CD4-positive, alpha-beta T cell (primary cell): ENCODE measurements around the gene RCOR3. TPM values are rescaled to one million over a fixed set of nuclear protein-coding genes. Genes with fewer than 3 reads are reported as not detected.

Experiments used
- ATAC-seq: fragments of 200-7000 bp; cut with Tn5 transposase; one replicate; pipeline ENCODE4 v1.10.0; 2022; ENCODE audit warnings: mild to moderate bottlenecking; ENCODE audit not compliant: poor library complexity
- CTCF ChIA-PET: fragments of 350-600 bp; sonication (Branson Sonifier 250); formaldehyde crosslinking; loops from one replicate; lab custom pipeline; 2021; ENCODE audit warnings: antibody characterized with exemption, inconsistent platforms; lab: Charles Lee
- POLR2A ChIA-PET: fragments of 350-600 bp; sonication (Branson Sonifier 250); formaldehyde crosslinking; loops from one replicate; lab custom pipeline; 2021; ENCODE audit warnings: antibody characterized with exemption, inconsistent platforms; lab: Charles Lee
- DNase-seq, 14 experiments: peaks; one replicate each; pipeline ENCODE4 v3.0.0-alpha.2; 2013 to 2020; ENCODE audit warnings: mixed read lengths in 2 of 14
- H3K27ac ChIP-seq, 2 donors: one replicate each; pipeline versions ENCODE4 v1.5.1 to v1.7.0; 2013; ENCODE audit warnings: low read length in 2 of 2, low read depth in 1 of 2, mild to moderate bottlenecking in 1 of 2
- H3K27me3 ChIP-seq, 2 experiments: 1 replicate in 1 of 2; 2 replicates in 1 of 2; pipeline versions ENCODE4 v1.6.1 to v1.7.0; 2013; ENCODE audit warnings: low read length in 2 of 2, control low read depth in 1 of 2, mild to moderate bottlenecking in 1 of 2, moderate library complexity in 1 of 2; ENCODE audit not compliant: insufficient read depth in 2 of 2, control insufficient read depth in 1 of 2
- H3K36me3 ChIP-seq: one replicate; pipeline ENCODE4 v1.6.1; 2013; ENCODE audit warnings: low read length, control low read depth; ENCODE audit not compliant: insufficient read depth
- H3K4me1 ChIP-seq: one replicate; pipeline ENCODE4 v1.6.1; 2013; ENCODE audit warnings: low read length, control low read depth; ENCODE audit not compliant: insufficient read depth
- H3K4me3 ChIP-seq: one replicate; pipeline ENCODE4 v1.5.1; 2013; ENCODE audit warnings: mild to moderate bottlenecking, low read length, moderate library complexity
- H3K9me3 ChIP-seq, 2 experiments: 1 replicate in 1 of 2; 2 replicates in 1 of 2; pipeline versions ENCODE4 v1.6.1 to v1.7.0; 2013; ENCODE audit warnings: low read length in 2 of 2, mild to moderate bottlenecking in 2 of 2, control low read depth in 1 of 2, moderate library complexity in 1 of 2; ENCODE audit not compliant: control insufficient read depth in 1 of 2, insufficient read depth in 1 of 2
- H3K27ac Mint-ChIP-seq: one replicate; pipeline ENCODE4 v1.8.0; 2020; ENCODE audit warnings: mixed read lengths
- H3K27me3 Mint-ChIP-seq: one replicate; pipeline ENCODE4 v1.8.0; 2021; ENCODE audit warnings: mixed read lengths
- H3K36me3 Mint-ChIP-seq: one replicate; pipeline ENCODE4 v1.8.0; 2021; ENCODE audit warnings: low read depth, mixed read lengths
- H3K4me1 Mint-ChIP-seq: one replicate; pipeline ENCODE4 v1.8.0; 2021; ENCODE audit warnings: low read depth, mixed read lengths
- H3K4me3 Mint-ChIP-seq: one replicate; pipeline ENCODE4 v1.8.0; 2020; ENCODE audit warnings: mild to moderate bottlenecking, mixed read lengths
- H3K9me3 Mint-ChIP-seq: one replicate; pipeline ENCODE4 v1.8.0; 2020; ENCODE audit warnings: mixed read lengths
- intact Hi-C, 2 experiments: fragments of 100-400 bp; cut with DNase I in 1 of 2; cut with micrococcal nuclease in 1 of 2; formaldehyde crosslinking; loops; one replicate each; pipeline versions ENCODE4 v1.15.1 to v1.9.0; 2023 to 2025; cut with DNase I, micrococcal nuclease
- total RNA-seq, 174 experiments: library from RNA in 2 of 174; stranded (reverse) in 2 of 174; gene quantifications; one replicate each; pipeline ENCODE4 v1.2.3 and lab custom pipeline; 2021 to 2026
- TF ChIP-seq, protein P1 (sequence below): fragments of 200-600 bp; IDR thresholded peaks from one replicate; pipeline ENCODE4 v1.8.0; 2022; ENCODE audit warnings: antibody characterized with exemption, mild to moderate bottlenecking

The RCOR3 gene
- total RNA-seq, 2 experiments from 2014 or later, result 55.7 to 60.5 TPM

DNA sequence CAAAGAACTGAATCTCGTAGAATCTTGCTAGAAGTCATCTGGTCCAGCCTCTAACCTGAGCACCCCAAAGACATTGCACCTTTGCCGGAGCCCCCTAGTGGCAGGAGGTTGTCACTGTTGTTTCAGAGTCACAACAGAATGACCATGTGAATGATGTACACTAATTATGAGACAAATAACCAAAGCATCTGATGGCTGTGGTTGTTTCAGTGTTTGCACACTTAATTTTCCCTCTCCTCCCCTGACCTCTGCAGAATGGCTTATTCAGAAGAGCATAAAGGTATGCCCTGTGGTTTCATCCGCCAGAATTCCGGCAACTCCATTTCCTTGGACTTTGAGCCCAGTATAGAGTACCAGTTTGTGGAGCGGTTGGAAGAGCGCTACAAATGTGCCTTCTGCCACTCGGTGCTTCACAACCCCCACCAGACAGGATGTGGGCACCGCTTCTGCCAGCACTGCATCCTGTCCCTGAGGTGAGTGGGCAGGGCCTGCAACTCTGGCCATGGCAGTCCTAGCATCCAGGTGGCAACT, 93.9 kb downstream of the RCOR3 start:
- TF ChIP-seq, protein P1, sequence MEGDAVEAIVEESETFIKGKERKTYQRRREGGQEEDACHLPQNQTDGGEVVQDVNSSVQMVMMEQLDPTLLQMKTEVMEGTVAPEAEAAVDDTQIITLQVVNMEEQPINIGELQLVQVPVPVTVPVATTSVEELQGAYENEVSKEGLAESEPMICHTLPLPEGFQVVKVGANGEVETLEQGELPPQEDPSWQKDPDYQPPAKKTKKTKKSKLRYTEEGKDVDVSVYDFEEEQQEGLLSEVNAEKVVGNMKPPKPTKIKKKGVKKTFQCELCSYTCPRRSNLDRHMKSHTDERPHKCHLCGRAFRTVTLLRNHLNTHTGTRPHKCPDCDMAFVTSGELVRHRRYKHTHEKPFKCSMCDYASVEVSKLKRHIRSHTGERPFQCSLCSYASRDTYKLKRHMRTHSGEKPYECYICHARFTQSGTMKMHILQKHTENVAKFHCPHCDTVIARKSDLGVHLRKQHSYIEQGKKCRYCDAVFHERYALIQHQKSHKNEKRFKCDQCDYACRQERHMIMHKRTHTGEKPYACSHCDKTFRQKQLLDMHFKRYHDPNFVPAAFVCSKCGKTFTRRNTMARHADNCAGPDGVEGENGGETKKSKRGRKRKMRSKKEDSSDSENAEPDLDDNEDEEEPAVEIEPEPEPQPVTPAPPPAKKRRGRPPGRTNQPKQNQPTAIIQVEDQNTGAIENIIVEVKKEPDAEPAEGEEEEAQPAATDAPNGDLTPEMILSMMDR, result peak; percentile 58
- no peaks in the 10 kb centered on the region for H3K9me3 Mint-ChIP-seq
- intact Hi-C loops, result loop anchor here in 1 of 2 experiments (1.0 kb wide), 1 partner anchor 30 kb away; no protein-coding TSS in a partner anchor
- ATAC-seq (peak; percentile 85), DNase-seq (peak in 13 of 14 experiments; percentile 32 to 87 (median 56))
- ChIA-PET CTCF (interaction anchor here (1.6 kb wide), 1 partner anchor 30 kb away, joined by 5 read pairs; no protein-coding TSS in a partner anchor), POLR2A (interaction anchor here (1.1 to 1.5 kb wide), 3 partner anchors 14 to 83 kb away, joined by 3 to 7 read pairs (median 3); partner anchors contain the start of gene TRAF5)
- peak overlapping the region; percentile 86 for H3K4me3 Mint-ChIP-seq
- H3K27ac Mint-ChIP-seq, result peak overlapping the region; percentile 87
- peak overlapping the region; percentile 11 to 15 for H3K27ac ChIP-seq
- peaks cover 52% of the 10 kb centered on the region for H3K4me1 ChIP-seq
- no peaks in the 10 kb centered on the region for H3K27me3 Mint-ChIP-seq
- no peaks in the 10 kb centered on the region for H3K27me3 ChIP-seq
- H3K4me1 Mint-ChIP-seq, result peaks cover 71% of the 10 kb centered on the region
- H3K36me3 ChIP-seq, result peaks cover 26% of the 10 kb centered on the region
- H3K4me3 ChIP-seq, result peak overlapping the region; percentile 28
- H3K9me3 ChIP-seq, result no peaks in the 10 kb centered on the region
- peaks cover 57% of the 10 kb centered on the region for H3K36me3 Mint-ChIP-seq

DNA sequence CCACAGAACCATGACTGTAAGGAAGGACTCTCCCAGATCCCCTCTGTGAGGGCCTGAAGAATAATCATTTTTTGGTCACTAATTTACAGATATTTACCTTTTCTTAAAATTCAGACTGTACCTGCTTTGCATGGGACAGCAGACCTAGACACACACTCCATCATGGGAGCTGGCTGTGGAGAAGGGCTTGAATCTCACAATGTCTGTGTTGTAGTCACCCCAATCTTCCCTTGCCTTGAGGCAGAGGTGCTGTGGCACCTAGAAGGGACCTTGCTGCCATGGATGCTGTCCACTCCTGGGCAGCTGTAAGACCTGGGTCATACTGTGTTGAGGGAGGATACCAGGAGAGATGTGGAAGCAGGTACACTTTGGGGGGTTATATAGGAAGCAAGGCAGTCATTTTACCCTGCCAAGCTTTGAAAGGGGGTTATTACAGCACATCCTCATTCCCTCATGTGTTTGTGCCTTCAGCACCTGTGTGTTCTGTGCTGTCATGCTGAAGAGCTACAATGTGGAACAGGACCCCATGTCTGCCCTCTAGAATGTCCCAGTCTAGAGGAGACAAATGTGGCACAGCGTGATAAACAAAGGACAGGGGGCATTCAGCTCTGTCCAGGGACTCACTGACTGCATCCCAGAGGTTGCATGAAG, 94.5 kb downstream of the RCOR3 start:
- no peaks in the 10 kb centered on the region for H3K27me3 ChIP-seq
- H3K36me3 ChIP-seq, result peaks cover 26% of the 10 kb centered on the region
- H3K27me3 Mint-ChIP-seq, result no peaks in the 10 kb centered on the region
- peak overlapping the region; percentile 87 for H3K27ac Mint-ChIP-seq
- ATAC-seq (peak; percentile 42), DNase-seq (no peak)
- H3K4me1 Mint-ChIP-seq, result peaks cover 65% of the 10 kb centered on the region
- H3K9me3 Mint-ChIP-seq, result no peaks in the 10 kb centered on the region
- CTCF ChIA-PET, result interaction anchor here (0.8 to 3.1 kb wide), 2 partner anchors 18 to 30 kb away, joined by 3 to 13 read pairs; no protein-coding TSS in a partner anchor
- intact Hi-C loops, result loop anchor here in 1 of 2 experiments (1.0 kb wide), 1 partner anchor 30 kb away; no protein-coding TSS in a partner anchor
- H3K36me3 Mint-ChIP-seq, result peaks cover 59% of the 10 kb centered on the region
- TF ChIP-seq, protein P1, result no peak
- H3K4me3 Mint-ChIP-seq, result peak overlapping the region; percentile 86
- H3K27ac ChIP-seq, result peak overlapping the region in 1 of 2 donors; percentile 11
- no peaks in the 10 kb centered on the region for H3K9me3 ChIP-seq
- no peak overlapping the region for H3K4me3 ChIP-seq
- peaks cover 52% of the 10 kb centered on the region for H3K4me1 ChIP-seq
- POLR2A ChIA-PET, result interaction anchor here (0.8 to 1.5 kb wide), 4 partner anchors 15 to 83 kb away, joined by 3 to 7 read pairs (median 3); partner anchors contain the start of gene TRAF5

DNA sequence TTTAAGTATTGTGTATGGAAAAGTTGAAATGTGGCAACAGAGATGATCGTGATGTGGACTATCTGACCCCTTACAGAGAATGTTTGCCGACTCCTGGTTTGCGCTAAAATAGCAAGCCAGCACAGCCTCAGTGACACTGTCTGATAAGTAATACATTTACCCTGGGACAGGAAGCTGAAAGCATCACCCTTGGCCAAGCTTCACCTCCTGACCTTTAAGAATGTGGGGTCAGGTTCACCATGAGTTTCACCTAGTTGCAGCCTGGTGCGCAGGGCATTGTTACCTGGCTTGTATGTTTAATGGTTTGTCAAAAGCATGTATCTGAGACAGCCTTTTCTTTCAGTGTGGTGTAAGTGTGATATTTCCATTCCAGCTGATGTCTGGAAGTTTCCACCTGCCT, 96.7 kb downstream of the RCOR3 start:
- intact Hi-C loops, result loop anchor here in 1 of 2 experiments (5.0 kb wide), 1 partner anchor 1519 kb away; no protein-coding TSS in a partner anchor
- Histone ChIP-seq H3K27ac (no peak overlapping the region), H3K4me3 (no peak overlapping the region), H3K9me3 (no peaks in the 10 kb centered on the region), H3K4me1 (peaks cover 41% of the 10 kb centered on the region), H3K27me3 (no peaks in the 10 kb centered on the region), H3K36me3 (peaks cover 47% of the 10 kb centered on the region)
- DNase-seq, result no peak
- no peaks in the 10 kb centered on the region for H3K9me3 Mint-ChIP-seq
- H3K27me3 Mint-ChIP-seq, result no peaks in the 10 kb centered on the region
- peaks cover 69% of the 10 kb centered on the region for H3K36me3 Mint-ChIP-seq
- peak overlapping the region; percentile 57 for H3K27ac Mint-ChIP-seq
- peaks cover 52% of the 10 kb centered on the region for H3K4me1 Mint-ChIP-seq
- ChIA-PET CTCF (interaction anchor here (3.1 kb wide), 1 partner anchor 32 kb away, joined by 13 read pairs; no protein-coding TSS in a partner anchor), POLR2A (interaction anchor here (1.0 kb wide), 1 partner anchor 30 kb away, joined by 3 read pairs; the partner anchor contains the start of gene TRAF5)
- no peak overlapping the region for H3K4me3 Mint-ChIP-seq
- ATAC-seq, result no peak
- TF ChIP-seq, protein P1, result no peak
